IMR-90 (cell line): ENCODE results near the gene ZNF620. TPM values are rescaled to one million over a fixed set of nuclear protein-coding genes. Genes with fewer than 3 reads are reported as not detected.

ENCODE experiments used
- ATAC-seq: fragments of 200-7000 bp; cut with Tn5 transposase; 2 replicates; pipeline ENCODE4 v1.9.1; 2020; ENCODE audit warnings: low read depth, mild to moderate bottlenecking, moderate library complexity
- BruUV-seq: library from RNA; stranded (reverse); fragments of 400-500 nt; replicated peaks from 2 replicates; lab custom pipeline; 2021; lab: Mats Ljungman, UMichigan
- CTCF ChIA-PET: fragments of 300-600 bp; formaldehyde crosslinking; extraction: SDS; loops from one replicate; lab custom pipeline; 2021; ENCODE audit warnings: antibody characterized with exemption; lab: Yijun Ruan, JAX
- POLR2A ChIA-PET: fragments of 300-600 bp; sonication (Branson Sonifier 250); formaldehyde crosslinking; loops from one replicate; lab custom pipeline; 2022; ENCODE audit warnings: antibody characterized with exemption; ENCODE audit not compliant: unreplicated experiment; lab: Charles Lee
- DNase-seq: peaks from one replicate; pipeline ENCODE4 v3.0.0; 2013
- H2AFZ ChIP-seq: replicated peaks from 2 replicates; pipeline ENCODE3; 2013; ENCODE audit warnings: low read length, mild to moderate bottlenecking; ENCODE audit not compliant: poor library complexity
- H2AK5ac ChIP-seq: 2 replicates; pipeline ENCODE4 v1.6.1; 2013; ENCODE audit warnings: low read depth, low read length, inconsistent platforms
- H2AK9ac ChIP-seq: replicated peaks from 2 replicates; pipeline ENCODE3; 2013; ENCODE audit warnings: mild to moderate bottlenecking, low read depth, low read length, moderate library complexity; ENCODE audit not compliant: poor library complexity
- H2BK120ac ChIP-seq: 2 replicates; pipeline ENCODE4 v1.6.1; 2013; ENCODE audit warnings: low read depth, low read length, inconsistent platforms
- H2BK15ac ChIP-seq: 3 replicates; pipeline ENCODE4 v1.6.1; 2013; ENCODE audit warnings: low read depth, low read length, inconsistent platforms
- H2BK20ac ChIP-seq: 2 replicates; pipeline ENCODE4 v1.6.1; 2013; ENCODE audit warnings: low read depth, mild to moderate bottlenecking, inconsistent platforms, low read length, moderate library complexity
- H2BK5ac ChIP-seq: 2 replicates; pipeline ENCODE4 v1.6.1; 2013; ENCODE audit warnings: mild to moderate bottlenecking, low read depth, low read length, inconsistent platforms; ENCODE audit not compliant: poor library complexity, severe bottlenecking
- H3K14ac ChIP-seq: replicated peaks from 2 replicates; pipeline ENCODE4 v1.6.1; 2013; ENCODE audit warnings: low read depth, low read length, inconsistent platforms
- H3K18ac ChIP-seq: 2 replicates; pipeline ENCODE4 v1.6.1; 2013; ENCODE audit warnings: low read depth, low read length, control low read depth
- H3K23ac ChIP-seq: 2 replicates; pipeline ENCODE4 v1.6.1; 2013; ENCODE audit warnings: low read depth, low read length, inconsistent platforms
- H3K27ac ChIP-seq: 2 replicates; pipeline ENCODE4 v1.5.1; 2013; ENCODE audit warnings: mild to moderate bottlenecking, control low read depth, low read length; ENCODE audit not compliant: insufficient read depth
- H3K27me3 ChIP-seq: 2 replicates; pipeline ENCODE4 v1.6.1; 2013; ENCODE audit warnings: low read length; ENCODE audit not compliant: control insufficient read depth, insufficient read depth
- H3K36me3 ChIP-seq: 2 replicates; pipeline ENCODE4 v1.6.1; 2013; ENCODE audit warnings: low read length, mixed read lengths; ENCODE audit not compliant: control insufficient read depth, insufficient read depth
- H3K4ac ChIP-seq: 2 replicates; pipeline ENCODE4 v1.6.1; 2013; ENCODE audit warnings: low read depth, low read length, inconsistent platforms
- H3K4me1 ChIP-seq: 2 replicates; pipeline ENCODE4 v1.6.1; 2013; ENCODE audit warnings: low read length, mixed read lengths; ENCODE audit not compliant: control insufficient read depth, insufficient read depth
- H3K4me2 ChIP-seq: 2 replicates; pipeline ENCODE4 v1.6.1; 2013; ENCODE audit warnings: low read depth, mild to moderate bottlenecking, control low read depth, low read length, moderate library complexity
- H3K4me3 ChIP-seq: 2 replicates; pipeline ENCODE4 v1.5.1; 2013; ENCODE audit warnings: low read depth, mild to moderate bottlenecking, control low read depth, low read length, moderate library complexity; ENCODE audit not compliant: insufficient read depth
- H3K56ac ChIP-seq: 2 replicates; pipeline ENCODE4 v1.6.1; 2013; ENCODE audit warnings: low read length, inconsistent platforms; ENCODE audit not compliant: insufficient read depth; ENCODE audit errors: extremely low read depth
- H3K79me1 ChIP-seq, 2 experiments: 2 replicates each; pipeline ENCODE4 v1.6.1; 2013; ENCODE audit warnings: low read length in 2 of 2, inconsistent platforms in 1 of 2, low read depth in 1 of 2
- H3K9ac ChIP-seq: 2 replicates; pipeline ENCODE4 v1.6.1; 2013; ENCODE audit warnings: low read depth, low read length, control low read depth
- H3K9me1 ChIP-seq: 2 replicates; pipeline ENCODE4 v1.6.1; 2013; ENCODE audit warnings: low read length, inconsistent platforms; ENCODE audit not compliant: insufficient read depth
- H3K9me3 ChIP-seq: 2 replicates; pipeline ENCODE4 v1.6.1; 2013; ENCODE audit warnings: low read length; ENCODE audit not compliant: control insufficient read depth, insufficient read depth
- H4K20me1 ChIP-seq: 2 replicates; pipeline ENCODE4 v1.6.1; 2013; ENCODE audit warnings: low read length, inconsistent platforms; ENCODE audit not compliant: insufficient read depth
- H4K5ac ChIP-seq: 2 replicates; pipeline ENCODE4 v1.6.1; 2013; ENCODE audit warnings: mild to moderate bottlenecking, low read depth, low read length, control low read depth
- H4K8ac ChIP-seq, 2 experiments: 2 replicates each; pipeline ENCODE4 v1.6.1; 2013; ENCODE audit warnings: low read depth in 2 of 2, low read length in 2 of 2, control low read depth in 1 of 2, inconsistent platforms in 1 of 2
- H4K91ac ChIP-seq: 2 replicates; pipeline ENCODE4 v1.6.1; 2013; ENCODE audit warnings: low read depth, low read length, inconsistent platforms; ENCODE audit not compliant: insufficient read depth
- NFE2L2 ChIP-seq: fragments of 150-350 bp; IDR thresholded peaks from 2 replicates; pipeline ENCODE4 v1.6.1; 2016; ENCODE audit warnings: low read depth, mild to moderate bottlenecking, low read length
- WGBS, 2 experiments: methylation state at CpG; one replicate each; pipeline versions ENCODE4 v1.1.5 to v1.1.7; 2013; ENCODE audit warnings: missing lambda C conversion rate in 2 of 2; ENCODE audit not compliant: insufficient read length in 1 of 2; ENCODE audit errors: extremely low coverage in 2 of 2; 5-methylcytosine and 5-hydroxymethylcytosine counted together
- dilution Hi-C: fragments of 300-500 bp; cut with HindIII; formaldehyde crosslinking; loops from one replicate; pipeline ENCODE4 v1.14.3; 2018; ENCODE audit warnings: low sequenced_read_pairs; ENCODE audit not compliant: unreplicated experiment
- in situ Hi-C: fragments of 300-500 bp; cut with MboI; formaldehyde crosslinking; loops from 3 replicates; pipeline ENCODE4 v1.14.3; 2019; ENCODE audit warnings: low sequenced_read_pairs, inconsistent platforms, mixed read lengths
- intact Hi-C: fragments of 100-400 bp; cut with micrococcal nuclease; formaldehyde crosslinking; loops from 2 replicates; pipeline ENCODE4 v1.10.0; 2022
- microRNA-seq, 2 experiments: library from miRNA; stranded (forward) in 1 of 2; unstranded in 1 of 2; fragments of 10-50 nt in 1 of 2; fragments of <30 nt in 1 of 2; gene quantifications in 1 of 2; microRNA quantifications in 1 of 2; one replicate each; pipeline versions ENCODE3 to v1.1.0; 2013 to 2020; ENCODE audit not compliant: insufficient read depth in 1 of 2, insufficient read length in 1 of 2, unreplicated experiment in 1 of 2
- polyA plus RNA-seq, 3 experiments: library from polyadenylated mRNA; depleted of rRNA; stranded (reverse); fragments of >200 nt; gene quantifications; 2 replicates each; pipeline ENCODE4 v1.2.3, GENCODE V29; 2012; ENCODE audit warnings: low replicate concordance in 1 of 3
- small RNA-seq, 5 experiments: library from RNA; depleted of rRNA; stranded (forward); fragments of <200 nt; gene quantifications; one replicate each; pipeline ENCODE3, GENCODE V24; 2012
- total RNA-seq: library from RNA; depleted of rRNA; stranded (reverse); fragments of >200 nt; gene quantifications from 2 replicates; pipeline ENCODE4 v1.2.3, GENCODE V29; 2012; rRNA removed

Gene ZNF620
- total and polyA plus RNA-seq, 2 of the 4 experiments (the other 2 are of a cell fraction), result 0.48 to 0.72 TPM

DNA sequence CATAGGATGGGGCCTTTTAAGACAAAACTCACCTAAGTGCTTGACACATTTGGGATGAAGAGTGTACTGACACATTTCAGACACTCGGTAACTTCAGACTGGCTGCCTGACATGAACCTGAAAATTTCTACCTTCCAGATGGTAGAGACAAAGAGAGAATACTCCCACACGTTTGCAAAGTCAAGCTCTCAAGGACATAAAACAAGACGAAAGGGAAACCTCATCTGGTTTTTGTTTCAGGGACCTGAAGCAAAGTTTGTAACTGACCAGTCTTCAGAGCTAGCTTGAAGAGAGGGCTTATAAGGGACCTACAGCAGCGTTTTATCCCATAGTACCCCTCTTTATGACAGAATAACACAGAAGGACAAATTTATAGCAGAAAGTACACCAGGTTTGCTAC, 60.9 kb downstream of the ZNF620 start:
- Histone ChIP-seq H3K9me1 (no peaks in the 10 kb centered on the region), H3K56ac (no peak overlapping the region), H3K4ac (no peak overlapping the region), H3K27me3 (peaks cover 1% of the 10 kb centered on the region; the same call in 1 of the 2 replicates), H2BK5ac (no peak overlapping the region), H3K4me1 (no peaks in the 10 kb centered on the region), H3K79me1 (no peaks in the 10 kb centered on the region), H2BK20ac (no peak overlapping the region), H3K23ac (no peak overlapping the region), H3K4me2 (no peak overlapping the region), H2BK120ac (no peak overlapping the region), H3K14ac (no peak overlapping the region), H4K5ac (no peak overlapping the region), H2AFZ (no peak overlapping the region), H2BK15ac (no peak overlapping the region), H4K20me1 (no peaks in the 10 kb centered on the region), H2AK5ac (no peak overlapping the region), H3K18ac (no peak overlapping the region), H3K36me3 (no peaks in the 10 kb centered on the region), H2AK9ac (no peak overlapping the region), H4K8ac (no peak overlapping the region), H3K4me3 (no peak overlapping the region), H3K9me3 (0 out of 2 replicates have a peak, but pooled peaks cover 2% of the 10 kb centered on the region), H4K91ac (no peak overlapping the region), H3K9ac (no peak overlapping the region), H3K27ac (no peak overlapping the region)
- WGBS, 2 experiments, result no CpG with 5 or more reads among the region's 4 CpGs
- POLR2A ChIA-PET, result no interaction called here
- TF ChIP-seq NFE2L2, result no peak
- BruUV-seq, result no TSS peak
- ATAC-seq (no peak), DNase-seq (no peak)
- intact Hi-C loops, result no loop called here
- CTCF ChIA-PET, result no interaction called here
- dilution Hi-C loops, result no loop called here
- in situ Hi-C loops, result no loop called here

Small RNA genes within 50 kb of the gene (microRNA-seq; reads per million reads assigned to microRNA genes)
- not detected for gene RNU5B-2P (ENCODE audit: insufficient read depth, insufficient read length)

Small RNA genes within 50 kb of the gene (small RNA-seq; reads per million reads assigned to genes)
- gene RNU5B-2P, result 0 to 5.4 (median 0) reads per million in 5 experiments

Other genes with a start within 250 kb of the ZNF620 start
- gene EIF1B, start 196.3 kb upstream of the ZNF620 start, total RNA-seq, result 11.3 and 14.2 TPM in 2 replicates
- 20.9 and 25.9 TPM in 2 replicates for gene EIF1B, start 196.3 kb upstream of the ZNF620 start, polyA plus RNA-seq (2012; rRNA removed)
- gene ENTPD3, start 118.9 kb upstream of the ZNF620 start, total RNA-seq, result not detected in 2 replicates
- gene ENTPD3, start 118.9 kb upstream of the ZNF620 start, polyA plus RNA-seq (2012; rRNA removed), result not detected in 2 replicates
- 142 and 185 TPM in 2 replicates for gene RPL14, start 48.7 kb upstream of the ZNF620 start, total RNA-seq
- 461 and 492 TPM in 2 replicates for gene RPL14, start 48.7 kb upstream of the ZNF620 start, polyA plus RNA-seq (2012; rRNA removed)
- gene ZNF619, start 28.9 kb upstream of the ZNF620 start, total RNA-seq, result 4.2 and 4.8 TPM in 2 replicates
- gene ZNF619, start 28.9 kb upstream of the ZNF620 start, polyA plus RNA-seq (2012; rRNA removed), result 1.9 and 2.0 TPM in 2 replicates
- gene ZNF621, start 18.9 kb downstream of the ZNF620 start, total RNA-seq, result 7.3 and 9.4 TPM in 2 replicates
- gene ZNF621, start 18.9 kb downstream of the ZNF620 start, polyA plus RNA-seq (2012; rRNA removed), result 6.8 and 8.3 TPM in 2 replicates